Mammary epithelial cell (primary cell): ENCODE data around the gene HOXA5.

Experiments
- CTCF ChIP-seq, 2 donors: IDR thresholded peaks in 1 of 2; conservative IDR thresholded peaks in 1 of 2; 2 replicates each; pipeline ENCODE4 v1.5.1; 2011 to 2012; ENCODE audit warnings: inconsistent platforms in 2 of 2, low read length in 2 of 2, mild to moderate bottlenecking in 2 of 2, control low read depth in 1 of 2, low read depth in 1 of 2; ENCODE audit not compliant: insufficient read depth in 1 of 2; ENCODE audit errors: extremely low read depth in 1 of 2
- EZH2 ChIP-seq: IDR thresholded peaks from 2 replicates; pipeline ENCODE4 v1.6.1; 2012; ENCODE audit warnings: low read length, inconsistent platforms, borderline replicate concordance

- TF ChIP-seq CTCF (conservative IDR thresholded peaks at IDR 0.05 in 1 of 2, IDR thresholded peaks at IDR 0.05 in 1 of 2; ENCODE audit: extremely low read depth in 1 of 2, insufficient read depth in 1 of 2, low read depth in 1 of 2, low read length in 2 of 2) (no peak), EZH2 (no peak)
These were observed 52.4 kb downstream of the HOXA5 start for GRCh38 chr7:27091105-27091504.
